Right hindlimb (tissue), 1 donor: Measurements from ENCODE around the gene FOXN1.
A peak's percentile ranks its signal among the peaks of the same experiment; 100 is the strongest.

Source experiments
- DNase-seq: peaks from one replicate; pipeline ENCODE4 v3.0.0-alpha.2; 2018

Gene FOXN1

DNA sequence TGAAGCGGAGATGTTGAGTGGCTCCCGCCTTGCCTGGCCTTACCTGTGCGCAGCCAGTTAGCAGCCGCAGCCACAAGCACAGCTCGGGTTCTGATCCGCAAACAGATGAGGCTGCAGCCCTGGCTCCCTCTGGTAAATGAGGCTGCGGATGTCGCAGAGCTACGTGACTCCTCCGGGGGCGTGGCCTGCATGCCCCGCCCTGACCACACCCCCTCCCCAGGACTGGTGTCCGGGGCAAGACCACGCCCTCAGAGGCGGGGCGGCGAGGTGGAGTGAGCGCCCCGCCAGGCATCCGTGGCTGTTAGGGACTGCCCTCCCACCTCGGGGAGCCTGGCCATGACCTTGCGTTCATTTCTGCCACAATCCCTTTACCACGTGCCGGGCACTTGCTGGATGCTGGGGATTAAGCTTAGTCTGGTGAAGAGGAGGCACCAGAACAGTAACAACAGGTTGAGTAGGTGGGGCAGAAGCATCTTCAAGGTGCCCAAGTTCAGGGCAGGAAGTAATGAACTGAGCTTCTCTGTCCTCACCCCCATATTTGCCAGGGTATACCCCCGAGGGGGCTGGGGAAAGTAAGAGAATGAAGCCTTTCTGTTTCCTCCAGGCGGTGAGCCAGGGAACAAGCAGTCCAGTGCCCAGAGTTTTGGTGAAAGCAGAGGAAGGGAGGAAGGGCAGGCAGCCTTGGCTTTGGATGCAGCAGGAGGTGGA lies 70.8 kb downstream of the FOXN1 start, which contains the start of gene ALDOC:
ALDOC (minus strand) TSS at position 138 of the 708 bp plus-strand sequence. CDS start 1,363 bp downstream, outside the sequence.
- peak; percentile 90 for DNase-seq

DNA sequence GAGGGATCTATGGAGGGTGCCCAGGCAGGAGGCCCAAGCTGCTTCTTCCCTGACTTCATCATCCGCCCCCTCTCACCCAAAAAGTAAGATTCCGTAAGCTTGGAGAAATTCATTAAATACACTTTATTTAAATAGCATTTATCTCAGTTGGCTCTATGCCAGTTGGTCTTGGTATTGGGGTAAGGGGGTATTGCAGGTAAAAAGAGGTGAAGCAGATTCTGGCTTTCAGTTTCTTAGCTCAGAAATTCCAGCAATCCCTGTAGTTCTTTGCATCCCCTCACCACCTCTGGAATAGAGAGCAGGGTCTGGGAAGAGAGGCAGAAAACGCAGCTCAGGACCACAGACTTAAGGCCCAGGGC lies 71.3 kb downstream of the FOXN1 start:
- DNase-seq = no peak

DNA sequence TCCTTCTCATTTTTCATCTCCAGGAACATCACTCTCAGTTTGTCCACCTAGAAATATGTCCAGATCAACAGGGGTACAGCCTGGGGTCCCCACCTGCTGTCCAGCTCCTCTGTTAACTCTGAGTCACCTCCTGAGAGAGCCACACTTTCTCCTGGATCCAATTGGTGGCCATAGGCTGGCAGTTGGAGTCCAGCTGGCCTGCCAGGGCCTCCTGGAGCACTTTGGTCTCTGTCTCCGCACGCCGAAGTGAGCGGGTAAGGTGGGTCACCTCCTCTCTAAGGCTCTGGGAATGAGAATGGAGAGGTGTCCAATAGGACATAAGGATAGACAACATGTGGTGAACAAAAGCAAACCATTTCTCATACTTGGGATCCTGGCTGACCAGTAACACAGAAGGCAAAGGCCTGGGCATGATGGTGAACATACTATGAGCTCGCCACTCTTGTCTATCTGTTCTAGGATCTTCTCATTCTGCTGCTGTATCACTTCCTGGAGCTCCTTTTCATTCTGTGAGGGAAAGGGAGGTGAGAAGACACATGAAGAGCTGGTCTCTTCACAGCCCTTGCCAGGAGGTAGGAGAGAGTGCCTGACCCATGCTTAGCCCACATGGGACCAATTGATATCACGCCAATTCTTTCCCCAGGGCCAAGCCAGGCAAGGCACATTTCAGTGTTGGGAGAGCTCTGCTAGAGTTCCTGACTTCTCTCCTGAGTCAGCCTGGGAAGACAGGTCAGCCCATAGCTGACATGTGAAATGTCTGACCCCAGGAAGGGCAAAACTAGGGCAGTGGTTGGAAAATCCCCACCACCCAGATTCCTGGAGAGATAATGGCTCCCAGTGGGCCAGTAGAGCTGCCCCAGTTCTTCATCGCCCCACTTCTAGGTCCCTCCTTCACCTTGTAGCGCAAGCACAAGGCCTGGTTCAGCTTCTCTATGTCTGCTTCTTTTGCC lies 72.4 kb downstream of the FOXN1 start:
- no peak for DNase-seq

DNA sequence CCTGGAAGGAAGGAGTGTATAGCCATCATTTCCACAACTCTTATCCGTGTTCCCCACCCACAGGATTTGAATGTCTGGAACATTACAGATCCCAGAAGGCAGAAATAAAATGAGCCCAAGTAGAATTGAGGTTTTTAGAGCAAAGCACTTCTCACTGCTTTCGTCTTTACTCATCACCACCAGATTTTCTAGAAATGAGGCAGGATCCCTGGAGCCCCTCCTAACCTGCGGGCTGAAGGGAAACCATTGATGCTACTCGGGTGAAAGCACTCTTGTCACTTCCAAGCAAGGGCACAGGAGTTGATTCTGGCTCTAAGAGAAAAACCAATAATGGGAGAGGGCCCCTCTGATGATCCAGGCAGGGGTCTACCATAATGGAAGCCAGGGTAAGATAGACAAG lies 73.4 kb downstream of the FOXN1 start:
- no peak for DNase-seq

DNA sequence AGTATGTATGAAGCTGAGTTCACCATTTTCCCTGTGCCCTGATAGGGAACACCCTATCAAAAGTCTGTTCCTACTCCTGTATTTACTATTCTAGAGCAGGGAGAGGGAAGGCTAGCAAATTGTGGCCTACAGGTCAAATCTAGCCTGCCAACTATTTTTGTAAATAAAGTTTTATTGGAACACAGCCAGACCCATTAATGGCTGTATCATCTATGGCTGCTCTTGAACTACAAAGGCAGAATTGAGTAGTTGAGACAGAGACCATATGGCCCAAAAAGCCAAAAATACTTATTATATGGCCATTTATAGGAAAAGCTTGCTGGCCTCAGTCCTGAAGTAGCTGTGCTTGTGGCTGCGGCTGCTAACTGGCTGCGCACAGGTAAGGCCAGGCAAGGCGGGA lies 74.8 kb downstream of the FOXN1 start:
- DNase-seq = no peak

DNA sequence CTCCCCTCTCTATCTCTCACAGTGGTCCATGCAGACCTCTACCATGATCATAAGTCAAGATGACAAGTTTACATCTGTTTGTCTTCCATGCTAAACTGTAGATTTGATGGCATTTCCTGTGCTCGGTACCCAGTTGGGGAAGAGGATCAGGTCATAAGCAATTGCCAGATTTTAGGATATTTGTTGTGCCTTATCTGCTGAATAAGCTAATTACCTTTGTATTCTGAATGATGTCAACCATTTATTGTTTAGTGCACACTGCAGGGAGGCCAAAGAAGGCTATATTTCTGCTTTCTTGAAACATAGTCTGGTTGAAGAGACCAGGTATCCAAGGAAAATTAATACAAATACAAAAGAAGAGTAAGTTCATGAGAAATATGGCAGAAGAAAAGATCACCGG lies 76.4 kb downstream of the FOXN1 start:
- no peak for DNase-seq

DNA sequence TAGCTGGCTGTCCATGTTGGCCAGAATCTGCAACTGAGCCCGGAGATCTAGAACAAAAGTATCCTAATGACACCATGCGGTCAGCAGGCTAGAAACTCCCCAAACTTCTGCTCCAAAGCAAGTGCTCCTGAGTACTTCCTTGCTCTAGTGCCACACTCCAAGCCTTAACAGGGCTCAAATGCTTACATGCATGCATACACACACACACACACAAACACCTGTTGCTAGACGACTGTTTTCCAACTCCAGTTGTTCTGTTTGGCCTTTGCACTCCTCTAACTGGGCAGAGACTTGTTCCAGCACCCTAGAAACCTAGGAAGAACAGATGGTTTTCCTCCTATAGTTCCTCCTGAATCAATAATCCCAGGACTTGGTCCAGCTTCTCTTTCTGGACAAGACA lies 78.3 kb downstream of the FOXN1 start:
- DNase-seq = no peak

DNA sequence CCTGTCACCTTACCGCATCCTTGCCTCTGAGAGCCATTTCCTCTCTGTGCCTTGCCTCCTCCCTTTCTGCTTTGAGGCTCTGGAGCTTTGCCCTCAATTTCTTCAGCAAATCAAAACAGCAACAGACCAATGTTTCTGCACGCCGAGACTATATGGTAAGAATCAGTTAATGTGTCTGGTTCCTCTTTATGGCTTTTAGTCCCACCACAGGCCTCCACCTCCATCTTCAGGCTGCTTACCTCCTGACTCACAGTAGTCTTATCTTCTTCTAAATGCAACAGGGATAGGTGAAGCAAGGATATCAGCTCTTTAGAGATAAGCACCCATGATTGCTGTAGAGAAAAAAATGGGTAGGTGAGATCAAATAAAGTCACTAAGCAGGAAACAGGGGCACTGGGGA lies 79.7 kb downstream of the FOXN1 start:
- no peak for DNase-seq
